Inflammatory macrophage (primary cell): ENCODE measurements around the gene L3MBTL3.

ENCODE experiments used
- DNase-seq, 2 donors: peaks; one replicate each; pipeline ENCODE4 v3.0.0-alpha.2; 2020 to 2022

L3MBTL3 gene

DNA sequence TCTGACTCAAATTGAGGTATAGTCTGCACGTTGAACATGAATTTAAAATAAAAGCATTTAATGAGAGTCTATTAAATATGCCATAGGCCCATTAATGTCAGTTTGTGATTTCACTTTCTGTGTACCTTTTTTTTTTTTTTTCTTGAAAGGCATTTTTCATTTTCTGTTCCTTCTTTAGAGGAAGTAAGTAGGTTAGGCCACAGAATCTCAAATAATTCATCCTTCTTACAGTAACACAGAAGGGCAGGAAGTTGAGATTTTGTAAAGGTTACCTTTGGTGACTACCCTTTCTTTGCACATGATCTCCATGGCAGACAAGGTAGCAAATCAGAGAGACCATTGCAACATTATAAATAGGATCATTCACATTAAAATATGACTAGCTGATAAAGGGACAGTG, 9.6 kb downstream of the L3MBTL3 start:
- no peak for DNase-seq

DNA sequence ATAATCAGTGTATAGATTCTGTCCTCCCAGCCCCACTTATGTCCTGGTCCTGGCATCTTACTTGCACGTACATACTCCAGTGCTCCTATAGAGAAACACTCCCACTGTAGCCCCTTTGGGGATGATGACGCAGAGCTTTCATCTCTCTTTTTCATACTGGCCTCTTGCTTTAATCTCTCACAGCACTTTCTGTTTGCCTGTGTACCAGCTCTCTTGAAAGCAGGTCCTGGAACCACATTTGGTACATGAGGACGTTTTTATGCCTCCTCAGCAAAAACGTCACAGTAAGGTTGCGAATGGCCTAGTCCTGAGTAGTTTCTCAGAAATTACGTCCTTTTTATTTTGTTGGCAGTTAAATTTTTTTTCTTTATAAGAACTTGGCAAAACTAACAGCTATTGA, 10.8 kb downstream of the L3MBTL3 start:
- DNase-seq, result no peak

DNA sequence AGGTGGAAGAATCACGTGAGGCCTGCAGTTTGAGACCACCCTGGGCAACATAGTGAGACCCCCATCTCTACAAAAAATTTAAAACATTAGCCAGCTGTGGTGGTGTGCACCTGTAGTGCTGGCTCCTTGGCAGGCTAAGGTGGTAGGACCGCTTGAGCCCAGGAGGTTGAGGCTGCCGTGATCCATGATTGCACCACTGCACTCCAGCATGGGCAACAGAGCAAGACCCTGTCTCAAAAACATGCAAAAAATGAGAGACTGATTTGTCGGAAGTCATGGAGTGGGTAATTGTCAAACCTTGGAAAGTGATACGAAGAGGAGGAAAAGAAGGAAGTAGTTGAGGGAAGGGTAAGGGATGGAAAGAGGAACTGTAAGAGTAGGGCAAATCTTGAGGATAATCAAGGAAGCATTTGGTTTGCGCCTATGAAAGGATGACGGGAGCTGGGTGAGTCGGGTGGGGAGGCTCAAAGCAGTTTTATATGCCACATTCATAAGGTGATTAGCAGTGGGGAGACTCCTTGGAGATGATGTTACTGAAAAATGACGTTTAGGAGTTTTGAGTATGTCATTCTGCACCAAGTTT, 14.5 kb downstream of the L3MBTL3 start:
- peak; percentile 8 to 11 for DNase-seq

DNA sequence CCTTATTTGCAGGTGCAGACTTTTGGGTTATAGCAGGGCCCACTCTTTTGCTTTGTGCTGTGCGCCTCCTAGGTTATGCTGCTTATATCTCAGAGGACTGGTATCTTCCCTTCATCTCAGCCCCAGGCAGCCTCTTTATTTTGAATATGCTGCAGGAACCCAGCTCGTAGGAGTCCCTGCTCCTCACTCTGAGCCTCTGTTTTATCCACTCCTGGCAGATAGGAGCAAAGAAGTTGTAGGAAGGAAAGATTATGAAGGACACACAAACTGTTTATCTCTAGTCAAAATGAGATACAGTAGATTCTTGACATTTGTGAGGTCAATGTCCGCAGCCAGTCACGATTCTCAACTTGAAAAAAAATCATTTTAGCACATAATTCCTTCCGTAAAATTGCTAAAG, 15.6 kb downstream of the L3MBTL3 start:
- DNase-seq, result no peak

DNA sequence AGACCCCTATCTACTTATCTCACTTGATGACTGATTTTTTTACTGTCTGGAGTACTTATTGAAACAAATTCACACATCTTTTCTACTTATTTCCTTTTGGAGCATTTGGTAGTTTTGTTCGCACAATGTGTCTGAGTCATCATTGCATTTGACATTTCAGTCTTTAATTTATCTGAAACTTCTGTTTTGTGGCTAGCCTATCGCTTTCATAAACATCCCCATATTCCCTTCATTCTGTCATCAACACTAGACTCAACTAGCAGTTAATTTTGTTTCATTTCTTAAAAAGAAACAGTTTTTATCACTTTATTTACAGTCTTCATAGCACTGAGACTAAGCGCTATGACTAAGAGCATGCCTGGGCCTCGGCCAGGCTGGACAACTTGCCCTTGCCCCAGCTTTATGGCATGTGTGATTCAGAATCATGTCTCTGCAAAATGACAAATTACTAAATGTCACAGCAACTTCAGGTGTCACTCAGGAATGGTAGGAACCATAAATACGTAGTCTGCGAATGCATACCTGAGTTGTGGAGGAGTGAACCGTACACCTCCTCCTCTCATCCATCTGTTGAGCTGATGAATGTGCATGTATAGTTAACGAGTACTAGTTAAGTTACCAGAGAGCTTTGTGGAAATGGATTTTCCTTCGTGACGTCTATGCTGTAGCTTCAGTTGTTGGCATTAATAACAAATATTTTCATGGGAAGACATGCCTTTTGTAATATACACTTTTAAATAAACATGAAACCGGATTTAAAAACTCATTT, 16.2 kb downstream of the L3MBTL3 start:
- DNase-seq, result no peak

DNA sequence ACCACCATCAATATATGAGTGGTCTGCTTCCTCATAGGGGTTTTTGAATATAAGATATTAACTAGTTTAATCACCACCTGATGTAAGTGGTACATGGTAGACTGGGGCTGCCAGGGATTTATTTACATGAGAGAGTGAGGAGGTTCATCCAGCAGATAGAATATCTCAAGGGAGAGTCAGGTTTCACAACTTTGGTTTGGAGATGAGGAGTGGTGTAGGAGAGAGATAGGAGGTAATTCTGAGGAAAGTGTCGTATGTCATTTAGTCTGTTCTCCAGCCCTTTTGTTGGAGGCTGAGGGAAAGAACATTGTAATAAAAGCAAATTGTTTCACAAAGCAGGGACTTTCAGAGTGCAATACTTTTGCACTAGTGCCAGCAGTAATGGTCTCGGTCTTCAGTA, 16.8 kb downstream of the L3MBTL3 start:
- no peak for DNase-seq

DNA sequence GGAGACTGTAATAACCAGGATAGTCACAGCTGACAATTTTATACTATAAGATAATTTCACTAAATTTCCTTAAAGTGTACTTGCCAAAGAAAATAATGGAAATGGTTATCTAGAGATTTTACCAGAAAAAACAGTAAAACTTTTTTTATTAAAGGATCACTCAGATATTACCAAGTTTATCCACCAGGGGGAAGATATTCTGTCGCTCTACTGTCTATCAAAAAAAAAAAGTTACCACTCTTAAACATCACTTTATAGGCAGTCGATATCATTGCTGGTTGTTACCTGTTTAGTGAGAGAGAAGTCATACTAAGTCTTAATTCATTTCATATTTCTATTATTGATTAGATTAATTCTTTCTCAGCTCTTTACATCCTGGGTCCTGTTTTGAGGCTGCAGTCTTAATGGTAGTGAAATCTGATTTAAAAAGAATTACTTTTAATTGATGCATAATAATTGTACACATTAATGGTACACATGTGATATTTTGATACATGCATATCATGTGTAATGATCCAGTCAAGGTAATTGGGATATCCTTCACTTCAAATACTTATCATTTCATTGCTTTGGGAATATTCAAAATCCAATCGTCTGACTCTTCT, 18.9 kb downstream of the L3MBTL3 start:
- DNase-seq, result peak in 1 of 2 donors; percentile 9

DNA sequence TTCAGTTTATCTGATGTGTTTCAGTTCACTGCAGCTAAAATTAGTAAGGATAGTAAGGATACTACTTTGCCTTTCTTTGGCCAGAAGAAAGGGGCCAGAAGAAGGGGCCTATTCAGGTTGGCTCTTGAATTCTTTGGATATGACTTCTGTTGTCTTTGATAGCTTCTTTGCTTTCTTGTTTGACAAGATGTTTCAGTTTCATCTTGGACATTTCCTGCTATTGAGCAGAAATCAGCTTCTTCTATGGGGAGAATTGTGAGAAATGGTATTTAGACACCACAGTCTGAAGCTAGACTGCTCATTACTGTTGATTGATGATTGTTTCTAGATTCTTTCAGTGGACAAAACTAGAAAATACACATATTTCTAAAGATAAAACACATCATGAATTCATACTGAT, 23.2 kb downstream of the L3MBTL3 start:
- no peak for DNase-seq

DNA sequence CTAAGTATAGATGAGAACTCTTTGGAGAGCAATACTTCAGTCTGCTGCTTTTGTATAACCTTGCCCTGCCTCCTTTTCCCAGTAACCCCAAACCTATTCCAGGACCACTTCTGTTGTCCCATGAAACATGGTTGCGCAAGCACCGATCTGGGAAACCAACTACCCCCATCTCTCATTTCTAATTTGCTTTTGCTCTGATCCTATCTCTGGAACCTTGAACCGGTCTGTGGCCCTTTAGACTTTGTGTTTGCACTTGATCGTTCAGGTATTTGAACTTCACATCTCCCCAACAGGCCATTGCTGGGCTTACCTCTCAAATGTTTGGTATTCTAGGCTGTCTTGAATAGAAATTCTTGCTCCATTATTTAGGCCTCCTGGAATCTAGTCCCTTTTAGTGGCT, 25.0 kb downstream of the L3MBTL3 start:
- DNase-seq, result no peak

DNA sequence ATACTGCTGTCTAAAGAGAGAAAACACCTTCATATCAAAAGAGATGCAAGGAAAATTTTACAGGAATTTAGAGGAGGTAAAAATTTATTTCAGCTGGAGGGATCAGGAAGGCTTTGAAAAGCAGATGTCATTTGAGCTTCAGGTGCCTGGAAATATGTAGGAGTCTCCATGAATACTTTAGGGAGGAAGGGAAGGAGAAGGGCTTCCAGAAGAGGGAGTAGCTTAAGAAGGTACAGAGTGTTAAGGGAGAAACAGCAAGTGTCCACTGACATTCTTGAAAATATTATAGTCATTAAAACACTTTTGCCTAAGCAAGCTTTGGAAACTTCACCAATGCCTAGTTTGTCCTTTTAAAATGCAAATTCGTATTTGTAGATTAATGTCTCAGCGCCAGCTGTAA, 27.2 kb downstream of the L3MBTL3 start:
- DNase-seq, result no peak

DNA sequence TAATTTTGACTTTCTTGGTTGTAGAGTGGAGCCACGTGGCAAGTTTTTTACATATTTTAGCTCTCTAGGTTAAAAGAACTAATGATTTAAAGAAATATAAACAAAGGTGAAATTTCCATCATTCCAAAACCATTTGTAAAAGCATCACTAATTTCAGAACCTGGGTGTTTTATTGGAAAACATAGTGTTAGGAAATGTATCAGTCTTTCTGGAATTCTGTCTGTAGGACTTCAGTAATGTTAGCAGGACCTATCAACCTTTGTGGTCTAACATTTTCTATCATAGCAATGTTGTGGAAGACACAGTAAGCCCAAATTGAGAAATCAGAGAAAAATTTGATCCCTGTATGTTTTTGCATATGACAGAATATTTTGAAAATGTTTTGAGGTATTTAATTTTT, 28.3 kb downstream of the L3MBTL3 start:
- DNase-seq, result no peak

DNA sequence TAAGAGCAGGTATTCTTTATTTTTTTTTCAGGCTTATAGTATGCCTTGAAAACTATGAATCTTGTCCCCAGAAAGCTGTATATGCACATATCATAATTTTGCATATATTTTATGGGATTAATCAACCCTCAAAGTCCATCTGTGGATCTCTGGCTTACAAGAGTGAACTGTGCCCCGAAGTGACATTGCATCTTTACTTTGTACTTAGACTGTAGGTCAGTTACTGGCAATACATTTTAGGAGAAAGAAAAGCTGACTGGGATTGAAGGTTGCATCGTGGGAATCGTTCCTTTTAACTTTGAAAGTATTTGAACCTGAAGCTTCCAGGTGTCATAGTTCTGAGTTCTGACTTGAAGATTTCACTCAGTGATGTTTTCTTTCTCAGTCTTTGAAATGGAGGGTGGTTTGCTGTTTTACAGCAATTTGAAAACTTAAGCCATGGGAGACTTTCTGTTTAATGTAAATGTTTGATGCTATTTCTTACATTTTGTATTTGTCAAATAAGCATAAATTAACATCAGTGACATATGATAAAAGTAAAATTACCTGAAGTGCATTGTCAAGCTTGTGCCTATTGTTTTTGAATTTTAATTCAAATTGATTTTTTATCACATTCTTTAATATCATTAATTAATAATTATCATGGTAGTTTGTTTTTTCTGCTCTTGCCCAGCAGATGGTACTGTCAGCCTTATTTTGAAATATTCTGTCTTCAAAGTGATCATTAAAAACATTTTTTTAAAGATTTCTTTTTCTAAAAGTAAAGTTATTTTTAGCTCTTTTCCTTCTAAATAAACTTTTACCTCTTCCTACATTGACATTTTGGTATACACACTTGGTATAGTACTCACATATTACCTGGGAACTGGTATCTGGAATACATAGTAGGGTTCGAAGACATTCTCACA, 29.0 kb downstream of the L3MBTL3 start:
- no peak for DNase-seq

DNA sequence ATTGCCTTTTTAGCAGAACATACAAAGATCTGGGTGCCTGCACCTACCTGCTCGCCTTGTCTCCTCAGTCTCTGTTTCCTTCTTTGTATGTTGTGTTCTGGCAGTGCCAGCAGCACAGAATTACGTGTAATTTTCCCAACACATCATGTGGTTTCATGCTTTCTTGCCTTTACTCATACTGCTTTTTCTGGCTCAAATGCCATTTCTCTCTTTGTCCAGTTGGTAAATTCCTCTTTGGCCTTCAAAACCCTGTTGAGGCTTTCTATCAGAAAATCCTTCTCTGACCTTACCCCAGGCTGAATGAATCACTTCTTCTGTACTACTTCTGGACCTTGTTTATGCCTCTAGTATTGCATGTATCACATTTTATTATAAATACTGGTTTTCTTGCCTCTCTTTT, 31.8 kb downstream of the L3MBTL3 start:
- no peak for DNase-seq

DNA sequence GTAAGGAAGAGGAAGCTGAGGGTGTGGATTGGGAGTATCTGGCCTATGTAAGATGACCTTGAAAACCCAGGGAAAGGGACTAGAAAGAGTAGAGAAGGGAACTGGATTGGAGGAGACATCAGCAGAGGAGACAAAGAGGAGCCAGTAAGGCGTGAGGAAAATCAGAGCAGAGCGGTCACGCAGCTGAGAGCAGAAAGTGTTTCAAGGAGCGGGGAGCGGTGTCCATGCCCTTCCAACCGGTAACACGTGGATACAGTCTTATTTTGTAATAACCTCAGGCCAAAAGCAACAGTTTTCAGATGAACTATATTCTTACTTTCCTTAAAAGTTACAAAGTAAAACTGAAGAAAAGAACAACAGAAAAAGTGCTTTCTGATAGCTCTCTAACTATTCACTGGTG, 36.3 kb downstream of the L3MBTL3 start:
- DNase-seq, result no peak

DNA sequence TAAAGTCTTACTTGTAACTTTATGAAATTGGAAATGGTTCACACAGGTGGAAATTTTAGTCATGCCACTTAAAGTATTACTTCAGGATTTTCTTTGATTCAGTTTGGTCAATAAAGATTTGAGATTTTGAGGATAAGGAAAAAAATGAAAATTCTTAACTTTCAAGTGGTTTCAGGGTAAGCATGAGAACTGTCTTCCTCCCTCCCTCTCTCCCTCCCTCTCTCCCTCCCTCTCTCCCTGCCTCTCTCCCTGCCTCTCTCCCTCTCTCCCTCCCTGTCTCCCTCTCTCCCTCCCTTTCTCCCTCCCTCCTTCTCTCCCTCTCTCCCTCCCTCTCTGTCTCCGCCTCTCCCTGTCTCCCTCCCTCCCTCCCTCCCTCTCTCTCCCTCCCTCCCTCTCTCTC, 36.9 kb downstream of the L3MBTL3 start:
- DNase-seq, result no peak

DNA sequence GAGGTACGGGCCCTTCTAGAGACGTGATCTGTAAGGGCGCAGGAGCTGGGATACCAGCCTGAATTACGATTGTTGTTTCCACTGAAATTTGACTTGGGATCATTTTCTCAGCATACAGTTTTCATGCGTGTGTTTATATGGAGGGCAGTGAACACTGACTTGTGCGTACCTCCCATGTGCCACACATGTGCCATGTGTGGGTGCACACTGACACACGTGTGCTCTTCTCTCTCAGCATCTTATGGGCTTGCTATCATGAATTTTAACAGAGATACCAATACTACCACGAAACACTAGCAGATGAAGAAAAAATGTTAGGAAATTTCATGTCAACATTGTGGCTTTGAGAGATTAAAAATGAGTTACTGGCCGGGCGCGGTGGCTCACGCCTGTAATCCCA, 39.1 kb downstream of the L3MBTL3 start:
- DNase-seq, result no peak

DNA sequence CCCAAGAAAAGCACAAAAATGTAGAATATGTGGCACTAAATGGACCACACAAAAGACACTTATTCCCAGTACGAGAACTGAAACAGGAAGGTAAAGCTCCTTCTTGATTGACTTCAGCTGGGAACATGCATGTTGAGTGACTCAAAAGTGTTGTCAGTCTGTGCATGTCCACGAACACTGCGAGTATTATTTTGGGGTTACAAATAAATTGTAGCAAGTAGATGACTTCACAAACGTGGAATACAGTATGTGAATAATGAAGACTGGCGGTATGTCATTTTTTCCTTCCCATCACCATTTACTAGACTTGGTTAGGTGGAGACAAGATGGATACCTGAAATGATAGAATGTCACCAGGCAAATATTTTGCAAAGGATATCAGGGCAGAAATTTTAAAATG, 45.4 kb downstream of the L3MBTL3 start:
- DNase-seq, result no peak

DNA sequence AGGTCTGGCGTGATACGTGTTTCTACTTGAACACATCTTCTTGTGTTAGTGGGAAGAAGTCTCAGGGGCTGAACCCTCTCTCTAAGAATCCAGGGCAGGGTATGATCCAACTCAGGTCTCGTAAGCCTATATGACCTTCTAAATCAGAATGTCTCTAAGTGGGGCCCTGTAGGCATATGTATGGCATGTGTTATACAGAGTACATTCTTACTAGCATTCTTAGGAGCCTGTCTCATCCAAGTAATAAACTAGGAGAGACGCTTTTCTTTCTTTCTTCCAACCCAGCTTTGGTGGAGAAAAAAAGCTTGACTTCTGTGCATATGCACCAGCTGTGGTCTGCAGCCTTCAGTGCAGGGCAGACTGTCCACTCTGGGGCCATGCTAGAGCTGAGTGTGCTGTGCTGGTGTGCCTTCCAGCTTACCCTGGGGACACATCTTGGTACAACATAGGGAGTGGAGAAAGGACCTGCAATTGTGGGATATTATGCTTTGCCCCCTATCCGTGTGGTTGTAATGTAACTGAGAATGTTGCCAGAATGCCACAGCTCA, 47.3 kb downstream of the L3MBTL3 start:
- DNase-seq, result no peak

DNA sequence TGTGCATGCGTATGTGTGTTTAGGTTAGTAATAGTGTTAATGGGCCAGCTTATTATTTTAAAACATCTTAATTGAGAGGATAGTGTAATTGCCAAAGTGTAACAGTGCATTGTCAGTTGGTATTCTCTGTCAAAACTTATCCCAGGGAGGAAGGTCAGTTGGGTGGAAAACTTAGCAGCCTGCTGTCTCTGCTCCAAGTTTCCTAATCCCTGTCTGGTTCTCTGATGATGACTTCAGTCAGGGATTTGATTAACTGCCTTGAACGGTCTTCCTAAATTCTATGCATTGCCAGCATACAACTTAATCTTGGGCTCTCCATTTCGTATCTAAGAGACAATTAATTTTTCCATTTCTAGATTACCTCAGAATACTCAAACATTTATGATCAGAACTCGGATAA, 51.1 kb downstream of the L3MBTL3 start:
- no peak for DNase-seq

DNA sequence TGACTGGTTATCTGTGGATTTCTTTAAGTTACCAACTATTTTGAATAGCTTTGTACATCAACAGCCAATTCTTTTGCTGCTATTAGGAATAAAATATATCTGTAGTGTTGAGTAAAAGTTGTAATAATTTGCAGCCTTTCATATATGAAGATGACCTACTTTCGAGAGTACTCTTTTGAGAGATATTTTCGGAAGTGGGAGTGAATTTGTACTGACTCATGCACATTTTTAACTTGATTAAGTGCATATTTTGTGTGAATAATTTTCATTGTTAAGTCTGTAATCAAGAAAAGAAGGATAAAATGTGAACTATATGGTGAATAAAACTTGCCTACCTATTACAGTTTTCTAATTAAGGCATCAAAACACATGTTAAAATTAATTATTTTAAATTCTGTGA, 51.9 kb downstream of the L3MBTL3 start:
- no peak for DNase-seq

DNA sequence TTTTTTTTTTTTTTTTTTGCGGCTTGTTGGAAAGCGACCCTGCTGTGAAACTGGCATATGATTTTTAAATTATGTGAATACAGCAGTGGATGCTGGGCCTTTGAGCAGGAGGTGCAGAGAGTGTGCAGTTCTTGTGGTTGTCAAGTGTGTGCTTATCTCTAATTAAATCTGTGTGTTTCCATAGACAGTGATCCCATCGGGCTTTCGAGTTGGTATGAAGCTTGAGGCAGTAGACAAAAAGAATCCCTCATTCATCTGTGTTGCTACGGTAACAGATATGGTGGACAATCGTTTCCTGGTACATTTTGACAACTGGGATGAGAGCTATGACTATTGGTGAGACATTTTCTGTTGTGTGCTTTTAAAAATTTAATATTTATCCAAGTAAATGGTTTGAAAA, 52.4 kb downstream of the L3MBTL3 start:
- no peak for DNase-seq

DNA sequence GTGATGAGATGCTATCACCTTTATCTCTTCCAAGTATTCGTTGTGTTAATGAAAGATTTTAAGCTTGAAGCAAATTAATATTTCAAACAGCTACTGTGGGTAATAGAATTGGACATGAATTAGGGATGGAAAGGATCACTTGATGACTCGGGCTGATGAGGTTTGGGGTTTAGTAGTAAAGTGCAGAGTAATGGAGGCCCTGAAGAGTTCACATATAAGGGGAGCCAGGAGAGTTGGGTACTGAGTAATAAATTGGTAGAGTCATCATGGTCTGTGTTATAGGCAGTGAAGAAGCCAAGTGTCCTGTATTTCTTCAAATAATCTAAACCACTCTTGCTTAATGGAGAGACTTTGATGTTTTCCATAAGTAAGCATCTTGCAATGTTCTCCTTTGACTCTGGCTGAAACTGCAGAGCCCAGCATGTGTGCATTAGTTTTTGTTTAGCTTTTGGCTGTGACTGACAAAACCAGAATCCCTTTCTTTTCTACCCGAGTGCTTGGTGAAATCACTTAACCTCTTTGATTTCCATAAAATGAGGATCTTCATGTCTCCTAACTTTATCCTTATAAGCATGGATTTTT, 57.6 kb downstream of the L3MBTL3 start:
- DNase-seq, result no peak

DNA sequence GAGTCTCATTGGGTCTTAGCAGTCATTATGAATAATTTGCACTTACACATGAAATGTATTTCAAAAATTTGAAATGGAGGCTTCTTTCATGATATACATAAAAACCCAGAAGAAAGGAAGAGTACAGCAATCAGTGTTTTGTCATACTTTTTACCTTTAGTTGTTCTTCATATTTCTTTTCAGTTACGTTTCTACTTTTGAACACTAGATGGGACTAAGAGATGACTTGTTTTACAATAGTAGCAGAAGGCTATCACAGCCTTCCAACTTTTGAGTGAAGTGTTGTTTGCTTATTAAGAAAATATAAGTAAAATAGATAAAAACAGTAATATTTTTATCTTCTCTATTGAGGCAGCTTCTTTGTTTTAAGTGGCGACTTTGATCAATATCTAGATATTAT, 58.1 kb downstream of the L3MBTL3 start:
- no peak for DNase-seq
